ENCODE data around the gene IL22RA1.

- TF ChIP-seq EZH2 (IDR thresholded peaks at IDR 0.05; ENCODE audit: borderline replicate concordance, low read length): no peak
- TF ChIP-seq CTCF (IDR thresholded peaks at IDR 0.05; ENCODE audit: low read length): no peak
Observed at GRCh38 chr1:24172598-24172997, 29.7 kb upstream of the IL22RA1 start.
